Right renal cortex interstitium (tissue), 3 donors: ENCODE results near the gene ADAMTSL2. TPM values are rescaled to one million over a fixed set of nuclear protein-coding genes. Genes with fewer than 3 reads are reported as not detected.

Experiments used
- DNase-seq, 3 donors: peaks; one replicate each; pipeline ENCODE4 v3.0.0-alpha.2; 2013; ENCODE audit warnings: low read depth in 3 of 3, low spot score in 2 of 3
- polyA plus RNA-seq, 3 donors: library from polyadenylated mRNA; unstranded; fragments of 120-200 nt; gene quantifications; one replicate each; pipeline ENCODE4 v1.2.1, GENCODE V29; 2013; ENCODE audit not compliant: insufficient read length in 3 of 3

The ADAMTSL2 gene
- polyA plus RNA-seq, 3 donors, result 1.3 to 1.4 (median 1.3) TPM

DNA sequence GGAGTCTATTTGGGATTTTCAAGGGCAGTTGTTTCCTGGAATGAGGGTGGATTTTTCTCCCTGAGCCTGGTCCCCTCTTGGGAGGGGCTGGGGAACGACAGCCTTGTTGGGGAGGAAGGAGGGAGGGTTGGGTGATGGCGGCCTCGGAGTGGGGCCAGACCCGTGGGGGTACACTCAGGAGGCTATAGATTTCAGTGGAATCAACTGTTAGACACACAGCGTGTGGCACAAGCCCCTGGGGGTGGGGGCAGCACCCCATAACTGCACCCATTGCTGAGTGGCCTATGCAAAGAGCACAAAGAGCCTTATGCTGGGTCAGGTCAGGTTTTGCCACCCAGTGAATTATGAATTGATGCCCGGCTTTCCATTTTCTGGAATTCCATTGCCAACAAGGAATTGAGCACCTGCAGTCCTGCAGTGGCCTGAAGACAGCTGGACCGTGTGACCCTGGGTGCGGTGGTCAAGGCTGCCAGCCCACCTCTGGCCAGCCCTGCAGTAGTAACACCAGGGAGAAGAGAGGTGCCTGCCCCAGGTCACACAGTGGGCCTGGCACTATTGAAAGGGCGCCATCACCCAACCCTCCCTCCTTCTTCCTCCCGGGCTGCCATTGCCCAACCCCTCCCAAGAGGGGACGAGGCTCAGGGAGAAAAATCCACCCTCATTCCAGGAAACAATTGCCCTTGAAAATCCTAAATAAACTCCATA is 18.1 kb upstream of the ADAMTSL2 start:
- DNase-seq, result no peak

DNA sequence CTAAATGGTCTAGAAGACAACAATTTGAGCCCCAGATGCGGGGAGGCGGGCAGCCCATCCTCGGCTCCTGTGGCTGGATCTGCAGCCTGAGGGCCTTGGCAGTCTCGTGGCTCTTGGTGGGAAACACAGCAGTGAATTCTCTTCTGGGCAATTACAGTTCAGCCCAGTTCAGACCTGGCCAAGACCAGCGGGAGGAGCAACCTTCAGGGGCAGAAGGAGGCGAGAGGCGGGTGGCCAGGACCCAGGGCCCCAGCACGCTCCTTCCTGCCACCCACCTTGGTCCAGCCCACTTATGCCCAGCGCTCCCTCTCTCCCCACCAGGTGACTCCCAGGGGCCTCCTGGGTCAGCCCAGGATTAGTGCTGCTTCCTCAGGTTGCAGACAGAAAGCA is 17.5 kb upstream of the ADAMTSL2 start:
- no peak for DNase-seq

DNA sequence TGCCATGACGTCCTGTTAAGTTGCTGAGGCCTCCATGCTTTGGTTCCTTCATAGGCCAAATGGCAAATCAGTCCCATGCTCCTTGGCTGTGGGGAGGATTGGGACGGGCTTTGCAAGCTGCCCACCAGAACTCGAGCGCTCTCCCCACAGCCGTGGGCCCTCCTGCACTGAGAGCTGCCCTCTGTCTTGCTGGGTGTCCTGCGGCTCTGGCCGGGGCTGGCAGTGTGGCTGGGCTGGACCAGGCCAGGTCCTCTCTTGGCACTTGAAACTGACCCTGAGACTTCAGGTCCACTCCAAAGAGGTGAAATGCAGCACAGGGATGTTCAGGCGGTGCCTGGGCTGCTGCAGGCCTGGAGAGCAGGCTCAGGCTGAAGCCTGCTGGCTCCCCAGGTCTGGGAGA is 16.8 kb upstream of the ADAMTSL2 start:
- DNase-seq, result no peak

DNA sequence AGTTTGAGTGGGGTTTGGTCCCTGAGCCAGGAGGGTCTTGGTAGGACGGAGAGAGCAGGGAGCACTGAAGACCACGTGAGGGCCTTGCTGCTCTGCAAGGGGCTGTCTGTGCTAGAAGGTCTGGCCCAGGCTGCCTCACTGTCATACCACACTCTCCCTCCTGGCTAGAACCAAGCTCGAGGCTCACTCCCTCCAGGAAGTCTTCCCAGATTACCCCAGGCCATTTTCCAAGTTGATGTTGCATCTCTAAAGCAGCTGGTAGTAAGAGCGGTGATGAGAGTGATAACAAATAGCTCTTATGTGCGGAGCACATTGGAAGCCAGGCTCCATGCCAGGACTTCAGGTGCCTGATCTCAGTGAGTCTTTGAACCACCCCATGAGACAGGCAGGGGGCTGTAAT is 16.3 kb upstream of the ADAMTSL2 start:
- DNase-seq, result no peak

DNA sequence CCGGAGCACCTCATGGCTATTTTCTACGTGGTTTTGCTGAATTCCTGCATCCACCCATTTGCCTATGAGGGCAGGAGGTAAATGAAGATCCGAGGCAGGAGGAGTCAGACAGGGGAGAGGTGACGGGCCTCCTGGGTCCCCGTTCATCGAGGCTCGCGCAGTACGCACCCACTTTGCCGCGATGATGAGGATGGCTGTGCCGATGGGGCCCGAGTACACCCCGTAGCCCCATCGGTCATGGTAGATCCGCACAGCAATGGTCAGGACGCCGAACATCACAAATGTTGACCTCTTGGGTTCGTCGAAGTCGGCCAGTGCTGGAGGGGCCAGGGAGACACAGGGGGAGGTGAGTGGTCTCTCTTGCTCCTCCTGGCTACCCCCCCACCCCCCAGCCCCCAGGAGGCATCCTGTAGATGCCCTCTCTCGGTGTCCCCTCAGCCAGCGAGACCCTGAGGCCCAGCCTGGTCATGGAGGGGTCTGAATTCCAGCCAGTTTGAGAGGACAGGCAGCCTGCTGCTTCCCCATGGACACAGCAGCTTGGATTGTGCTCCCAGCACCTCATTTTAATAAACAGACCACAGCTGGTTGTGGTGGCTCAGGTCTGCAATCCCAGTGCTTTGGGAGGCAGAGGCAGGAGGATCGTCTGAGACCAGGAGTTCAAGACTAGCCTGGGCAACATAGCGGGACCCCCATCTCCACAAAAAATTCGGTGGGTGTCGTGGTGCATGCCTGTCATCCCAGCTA is 15.6 kb upstream of the ADAMTSL2 start:
- no peak for DNase-seq

DNA sequence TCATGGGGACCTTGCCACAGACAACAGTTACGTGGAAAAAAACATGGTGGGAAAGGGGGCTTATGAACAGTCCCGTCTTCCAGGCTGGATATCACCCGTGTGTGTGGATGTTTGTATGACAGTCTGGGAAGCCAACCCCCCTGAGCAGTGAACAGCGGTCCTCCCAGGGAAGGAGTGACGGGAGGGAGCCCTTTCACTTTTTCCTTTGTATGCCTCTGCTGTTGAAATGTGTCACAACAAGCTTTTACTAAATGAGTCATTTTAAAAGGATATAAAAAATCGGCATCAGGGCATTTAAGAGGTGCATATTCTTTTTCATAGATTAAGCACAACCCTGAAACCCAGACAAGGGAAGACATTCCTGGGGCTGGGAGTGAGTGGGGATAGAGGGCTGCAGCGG is 14.8 kb upstream of the ADAMTSL2 start:
- DNase-seq, result no peak

DNA sequence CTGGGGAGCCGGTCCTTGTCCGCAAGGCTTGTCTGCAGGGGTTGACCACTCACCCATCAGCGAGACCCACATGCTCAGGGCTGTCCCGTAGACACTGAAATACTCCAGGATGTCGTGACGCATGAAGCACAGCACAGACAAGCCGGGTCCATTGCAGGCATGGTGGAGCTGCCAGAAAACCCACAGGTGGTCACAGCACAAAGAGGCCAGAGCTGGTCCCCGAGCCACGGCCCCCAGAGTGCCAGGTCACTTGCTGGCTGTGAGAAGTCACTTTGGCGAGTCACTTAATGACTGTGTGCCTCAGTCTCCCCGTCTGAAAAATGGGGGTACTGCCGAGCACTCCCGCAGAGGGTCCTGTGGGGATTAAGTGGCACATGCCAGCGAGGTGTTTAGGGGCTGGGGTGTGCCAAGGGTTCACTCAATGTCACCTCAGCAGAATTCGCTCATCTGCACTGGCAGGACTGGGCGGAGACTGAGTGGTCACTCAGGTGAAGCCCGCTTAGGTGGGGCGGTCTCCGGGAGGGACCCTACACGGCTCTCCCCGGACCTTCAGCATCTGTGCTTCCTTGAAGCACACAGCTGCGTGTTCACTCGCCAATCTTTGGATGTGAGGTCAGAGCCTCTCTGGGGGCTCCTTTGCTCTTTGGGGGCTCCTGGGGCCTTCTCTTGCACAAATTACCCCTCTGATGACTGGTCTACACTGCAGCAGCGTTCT is 14.2 kb upstream of the ADAMTSL2 start:
- no peak for DNase-seq

DNA sequence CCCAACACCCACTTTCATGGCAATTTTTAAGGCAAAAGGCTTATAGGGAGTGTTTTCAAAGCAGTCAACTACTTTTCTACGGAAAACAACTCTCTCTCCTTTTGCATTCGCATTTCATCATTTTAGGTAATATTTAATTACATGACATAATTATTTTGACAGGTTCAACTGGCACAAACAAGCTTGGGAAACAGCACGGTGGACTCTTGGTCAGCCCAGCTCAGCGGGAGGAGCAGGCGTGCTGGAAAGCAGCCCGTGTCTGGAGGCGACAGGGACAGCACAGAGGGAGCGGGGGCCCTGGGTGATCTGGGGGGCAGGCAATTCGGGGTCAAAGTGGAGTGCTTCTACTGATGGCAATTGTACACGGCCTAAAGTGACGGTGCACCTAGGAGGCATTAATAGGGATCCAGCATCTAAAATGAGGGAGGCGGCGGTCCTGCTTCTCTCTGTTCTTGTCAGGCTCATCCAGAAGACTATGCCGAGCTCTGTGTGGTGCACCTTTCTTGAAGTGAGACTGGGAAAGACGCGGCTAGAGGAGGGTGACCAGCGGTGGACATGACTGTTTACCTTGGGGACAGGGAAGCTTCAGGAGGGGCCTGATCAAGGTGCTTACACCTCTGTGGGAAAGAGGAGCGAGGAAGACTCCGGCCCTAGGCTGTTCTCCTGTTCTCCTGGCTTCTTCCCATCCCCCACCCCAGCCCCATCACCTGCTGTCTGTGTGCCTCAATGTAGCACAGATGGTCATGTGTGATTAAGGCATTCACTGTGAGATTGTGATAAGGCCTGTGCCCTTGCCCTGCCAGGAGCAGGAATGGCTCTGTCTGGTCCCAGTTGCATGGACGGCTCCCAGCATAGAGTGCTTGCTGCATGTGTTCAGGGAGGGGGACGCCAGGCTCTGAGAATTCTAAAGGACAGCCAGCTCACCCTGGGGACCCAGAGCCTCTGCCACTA is 13.1 kb upstream of the ADAMTSL2 start:
- DNase-seq, result no peak

DNA sequence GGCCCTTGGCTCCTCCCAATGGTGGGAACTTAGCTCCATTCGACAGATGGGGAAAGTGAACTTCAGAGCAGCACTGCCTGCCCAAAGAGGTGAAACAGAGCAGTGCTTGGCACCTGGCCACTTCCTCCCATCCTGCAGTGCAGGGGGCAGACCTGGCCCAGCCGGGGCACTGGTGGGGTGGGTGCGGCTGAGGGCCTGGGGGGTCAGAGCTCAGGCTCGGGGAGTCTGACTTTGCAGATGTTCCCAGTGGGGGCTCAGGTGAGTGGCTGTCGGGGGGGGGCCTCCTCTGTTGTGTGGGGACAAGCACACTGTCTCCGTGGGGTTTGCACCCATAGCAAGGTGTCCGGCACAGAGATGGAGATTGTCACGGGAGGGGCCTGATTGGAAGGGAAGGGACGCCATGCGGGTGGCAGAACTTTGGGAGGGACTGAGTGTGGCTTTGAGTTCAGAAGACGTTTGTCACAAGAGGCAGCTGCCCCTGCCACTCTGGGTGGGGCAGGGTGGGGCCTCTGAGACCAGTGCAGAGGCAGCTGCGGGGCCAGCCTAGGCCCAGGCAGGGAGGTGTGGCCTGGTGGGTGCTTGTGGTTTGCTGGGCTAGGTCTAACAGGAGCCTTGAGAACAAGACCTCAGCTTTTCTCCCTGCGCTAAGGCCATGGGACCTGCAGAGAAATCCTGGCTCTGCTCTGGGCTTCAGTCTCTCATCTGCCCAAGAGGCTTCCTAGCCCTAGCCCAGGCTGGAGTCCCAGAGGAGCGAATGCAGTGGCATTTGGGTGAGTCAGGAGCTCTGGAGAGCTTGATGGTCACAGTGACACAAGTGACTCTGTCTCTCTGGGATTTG is 12.2 kb upstream of the ADAMTSL2 start:
- DNase-seq, result no peak

DNA sequence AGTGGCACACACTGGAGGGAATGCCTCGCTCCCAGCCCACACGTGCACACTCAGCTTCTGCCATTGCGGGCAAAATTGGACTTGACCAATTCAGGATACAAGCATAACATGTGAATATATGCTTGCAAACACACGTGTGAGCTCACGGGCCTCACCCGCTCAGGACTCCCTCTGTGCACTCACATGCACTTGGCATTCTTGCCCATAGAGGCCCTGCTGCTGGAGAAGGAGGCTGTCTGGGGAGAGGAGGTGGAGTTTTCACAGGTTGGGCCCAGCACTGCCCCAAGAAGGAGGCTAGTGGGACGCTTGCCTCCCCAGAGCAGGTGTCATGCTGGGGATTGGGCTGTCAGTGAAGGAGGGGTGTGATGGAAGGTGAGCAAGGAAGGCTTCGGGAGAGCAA is 11.4 kb upstream of the ADAMTSL2 start:
- DNase-seq, result no peak

DNA sequence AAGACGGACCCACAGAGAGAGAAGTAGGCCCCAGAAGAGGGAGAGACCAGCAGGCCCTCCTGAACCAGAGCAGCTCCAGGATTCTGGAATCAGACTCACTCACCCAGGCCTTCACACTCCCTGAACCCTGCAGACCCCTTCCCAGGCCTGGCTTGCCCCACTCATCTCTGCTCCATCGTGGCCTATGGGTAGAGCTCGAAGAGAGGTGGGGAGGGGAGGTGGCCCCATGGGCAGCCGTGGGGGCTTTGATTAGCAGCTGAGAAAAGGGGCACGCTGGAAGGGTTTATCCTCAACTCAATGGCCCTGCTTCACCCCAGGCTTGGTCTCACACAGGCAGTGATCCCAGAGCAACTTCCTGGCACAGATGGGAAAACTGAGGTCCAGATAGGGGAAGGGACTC is 10.4 kb upstream of the ADAMTSL2 start:
- no peak for DNase-seq

DNA sequence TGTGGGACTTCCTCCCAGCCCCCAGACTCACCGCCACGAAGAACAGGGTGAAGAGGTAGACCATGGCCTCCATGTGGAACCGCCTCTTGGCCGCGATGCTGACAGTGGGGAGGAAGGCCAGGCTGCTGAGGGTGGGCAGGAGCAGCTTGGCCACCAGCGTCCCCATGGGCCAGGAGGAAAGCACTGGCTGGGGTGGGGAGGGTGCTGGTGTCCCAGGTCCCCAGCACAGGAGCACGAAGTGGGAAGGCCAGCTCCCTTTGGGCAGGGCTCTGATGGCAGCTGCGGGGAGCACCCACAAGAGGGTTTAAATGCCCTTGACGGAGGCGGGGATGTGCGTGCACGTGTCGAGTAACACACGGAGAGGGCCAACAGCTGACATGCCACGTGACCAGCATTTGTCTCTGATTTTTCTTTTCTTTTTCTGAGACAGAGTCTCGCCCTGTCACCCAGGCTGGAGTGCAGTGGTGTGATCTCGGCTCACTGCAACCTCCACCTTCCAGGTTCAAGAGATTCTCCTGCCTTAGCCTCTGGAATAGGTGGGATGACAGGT is 9.8 kb upstream of the ADAMTSL2 start, which contains the start of gene MYMK:
MYMK (minus strand) TSS at position 281 of the 550 bp plus-strand sequence; CDS start at position 166, 115 bp downstream.
- DNase-seq, result no peak

DNA sequence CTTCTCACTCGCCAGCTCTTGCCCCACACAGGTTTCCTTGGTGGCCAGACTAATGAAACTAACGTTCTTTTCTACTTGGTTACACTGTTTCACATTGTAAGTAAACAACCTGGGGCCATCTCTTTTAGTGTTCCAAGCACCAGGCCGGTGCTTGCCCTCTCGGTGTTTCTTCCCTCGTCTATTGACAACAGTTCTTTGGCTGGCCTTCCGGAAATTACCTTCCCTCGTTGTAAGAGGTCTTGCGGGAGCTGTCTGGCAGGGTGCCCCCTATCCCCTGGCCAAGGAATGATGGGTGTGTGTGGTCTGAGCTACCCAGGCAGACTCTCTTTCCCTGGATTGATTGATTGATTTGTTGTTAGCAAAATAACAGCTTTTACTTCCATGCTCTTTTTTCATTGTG is 8.8 kb upstream of the ADAMTSL2 start:
- no peak for DNase-seq

DNA sequence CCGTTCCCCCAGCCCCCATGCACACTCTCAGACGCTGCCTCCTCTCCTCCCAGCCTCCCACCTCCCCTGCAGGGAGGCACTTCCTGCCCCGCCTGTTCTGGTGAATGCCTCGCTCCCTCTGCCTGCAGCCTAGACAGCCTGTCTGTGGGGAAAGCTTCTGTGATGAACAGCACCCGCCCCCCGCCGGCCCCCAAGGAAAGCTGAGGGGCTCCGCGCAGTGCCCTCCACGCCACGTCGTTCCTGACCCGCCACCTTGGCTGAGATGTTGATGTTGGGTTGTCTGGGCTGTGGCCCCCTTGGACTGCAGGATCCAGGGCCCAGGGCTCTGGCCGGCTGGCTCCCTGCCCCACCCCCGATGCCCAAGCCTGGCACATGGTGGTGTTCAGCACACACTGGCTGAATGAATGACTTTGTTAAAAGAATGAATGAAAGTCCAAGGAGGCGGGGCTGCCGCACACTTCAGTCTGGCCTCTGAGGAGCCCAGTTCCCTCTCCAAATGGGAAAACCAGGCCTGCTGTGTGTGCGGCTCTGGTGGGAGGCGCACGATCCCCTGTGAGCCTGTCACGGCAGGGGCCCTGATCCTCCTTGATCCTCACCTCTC is 7.7 kb upstream of the ADAMTSL2 start:
- no peak for DNase-seq

DNA sequence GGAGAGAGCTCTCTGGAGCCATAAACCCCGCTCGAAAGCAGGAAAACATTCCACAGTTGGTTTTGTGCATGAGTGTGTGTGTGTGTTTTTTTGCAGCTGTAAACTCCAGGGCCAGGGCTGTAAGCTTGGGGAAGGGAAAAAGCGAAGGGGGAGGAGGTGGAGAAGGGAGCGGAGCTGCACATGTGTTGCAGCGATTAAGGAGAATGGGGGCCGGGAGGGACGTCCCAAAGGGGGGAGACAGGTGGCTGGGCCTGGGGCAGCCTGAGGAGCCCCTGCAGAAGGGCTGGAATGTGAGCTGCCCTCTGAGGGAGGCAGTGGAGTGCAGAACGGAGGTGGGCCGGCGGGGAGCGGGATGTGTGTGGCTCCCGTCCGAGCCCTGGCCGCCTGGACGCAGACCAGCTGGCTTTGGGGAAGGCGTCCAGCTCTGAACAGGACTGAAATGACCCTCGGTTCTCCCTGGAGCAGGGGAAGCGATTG is 7.0 kb upstream of the ADAMTSL2 start:
- DNase-seq, result peak in 2 of 3 donors; percentile 54 to 74

DNA sequence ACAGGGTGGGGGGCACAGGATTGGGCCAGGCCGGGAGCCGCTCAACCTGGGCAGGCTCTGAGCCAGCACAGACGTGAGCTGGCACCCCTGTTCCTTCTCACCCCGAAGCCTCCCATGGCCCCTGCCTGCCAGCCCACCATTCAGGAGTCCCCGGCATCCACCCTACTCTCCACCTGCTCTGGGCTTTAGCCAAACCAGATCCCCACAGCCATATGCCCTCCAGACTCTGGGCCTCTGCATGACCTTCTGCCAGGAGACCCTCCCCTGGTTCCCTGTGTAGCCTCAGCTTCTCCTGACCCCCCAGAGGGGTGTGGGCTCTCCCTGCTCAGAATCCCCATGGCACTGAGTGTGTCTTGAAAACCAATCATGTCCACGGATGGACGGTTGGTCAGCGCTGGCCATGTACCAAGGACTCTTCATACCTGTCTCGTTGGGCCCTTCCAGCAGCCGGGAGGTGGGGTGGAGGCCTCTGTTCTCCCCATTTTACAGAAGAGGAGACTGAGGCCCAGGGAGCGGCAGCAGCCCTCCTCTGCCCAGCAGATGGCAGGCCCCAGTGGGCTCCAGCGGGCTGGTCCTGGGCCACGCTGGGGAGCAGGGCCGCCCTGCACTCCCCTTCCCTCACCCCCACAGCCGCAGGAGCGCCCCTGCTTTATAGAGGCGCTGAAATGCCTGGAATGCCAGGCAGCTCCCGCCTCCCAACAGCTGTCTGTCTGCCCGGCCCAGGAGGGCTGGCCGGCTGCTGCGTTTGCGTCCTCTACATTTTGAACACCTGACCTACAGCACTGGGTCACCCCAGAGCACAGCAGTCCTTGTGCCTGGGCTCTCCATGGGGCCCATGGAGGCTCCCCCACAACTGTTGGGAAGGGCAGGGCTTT is 6.3 kb upstream of the ADAMTSL2 start:
- DNase-seq, result no peak

DNA sequence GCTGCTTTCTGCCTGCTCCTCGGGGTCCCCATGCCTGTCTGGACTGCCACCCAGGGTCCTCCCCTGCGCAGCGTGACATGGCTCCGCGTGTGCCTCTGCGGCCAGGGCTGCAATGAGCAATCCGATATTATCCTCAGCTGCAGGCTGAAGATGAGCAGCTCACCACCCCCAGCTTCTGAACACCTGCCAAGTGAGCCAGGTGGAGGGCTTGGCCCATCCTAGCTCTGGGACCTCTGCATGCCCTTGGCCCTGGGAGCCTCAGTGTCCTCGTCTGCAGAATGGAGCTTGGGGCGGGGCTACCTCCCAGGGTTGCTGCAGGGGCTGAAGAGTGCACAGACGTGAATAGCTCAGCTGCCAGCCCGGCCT is 5.6 kb upstream of the ADAMTSL2 start:
- no peak for DNase-seq

DNA sequence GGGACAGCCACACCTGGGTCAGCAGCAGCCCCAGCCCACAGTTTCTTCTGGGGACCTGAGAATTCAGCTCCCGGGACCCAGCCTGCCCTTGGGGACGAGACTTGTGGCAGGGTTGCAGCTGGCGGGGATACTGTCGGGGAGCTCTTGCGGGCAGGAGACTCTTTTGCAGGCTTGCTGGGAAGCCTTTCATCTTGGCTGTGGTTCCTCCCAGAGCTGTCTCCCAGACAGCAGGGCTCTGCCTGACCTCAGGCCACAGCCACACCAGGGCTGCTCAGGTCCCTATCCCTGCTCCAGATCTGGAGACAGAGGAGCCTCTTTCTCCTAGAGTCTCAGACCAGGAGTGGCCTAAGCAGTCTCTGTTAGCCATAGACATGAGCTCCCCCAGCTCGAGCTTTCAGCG is 5.0 kb upstream of the ADAMTSL2 start:
- DNase-seq, result no peak
